Measurements from ENCODE around the gene MED27. TPM values are rescaled to one million over a fixed set of nuclear protein-coding genes. Genes with fewer than 3 reads are reported as not detected.
A peak's percentile ranks its signal among the peaks of the same experiment; 100 is the strongest.

Gene MED27
- total and polyA plus RNA-seq, 2 of the 4 experiments (the other 2 are of a cell fraction): 50.2 to 63.4 TPM

- H2BK5ac ChIP-seq (ENCODE audit: low read depth, low read length, poor library complexity, severe bottlenecking): no peak overlapping the region
- no peak overlapping the region for H2AK5ac ChIP-seq (ENCODE audit: low read depth, low read length)
- intact Hi-C loops (cut with micrococcal nuclease) (no loop called here), dilution Hi-C loops (cut with HindIII; ENCODE audit: low sequenced_read_pairs, unreplicated experiment) (no loop called here), in situ Hi-C loops (cut with MboI; ENCODE audit: low sequenced_read_pairs) (no loop called here)
- no peak overlapping the region for H3K14ac ChIP-seq (replicated peaks; ENCODE audit: low read depth, low read length)
- H4K8ac ChIP-seq (ENCODE audit: low read depth in 2 of 2, low read length in 2 of 2): no peak overlapping the region
- no peaks in the 10 kb centered on the region for H3K9me1 ChIP-seq (ENCODE audit: insufficient read depth, low read length)
- H4K91ac ChIP-seq (ENCODE audit: insufficient read depth, low read depth, low read length): no peak overlapping the region
- ATAC-seq (ENCODE audit: low read depth) (peak; percentile 65), DNase-seq (peak; percentile 65)
- H3K23ac ChIP-seq (ENCODE audit: low read depth, low read length): no peak overlapping the region
- no peak overlapping the region for H3K56ac ChIP-seq (ENCODE audit: extremely low read depth, insufficient read depth, low read length)
- H3K18ac ChIP-seq (ENCODE audit: low read depth, low read length): no peak overlapping the region
- H2BK20ac ChIP-seq (ENCODE audit: low read depth, low read length): no peak overlapping the region
- H3K4ac ChIP-seq (ENCODE audit: low read depth, low read length): no peak overlapping the region
- no peaks in the 10 kb centered on the region for H3K36me3 ChIP-seq (ENCODE audit: control insufficient read depth, insufficient read depth, low read length)
- H2AFZ ChIP-seq (replicated peaks; ENCODE audit: low read length, poor library complexity): peak overlapping the region; percentile 17
- TF ChIP-seq RFX5 (IDR thresholded peaks at IDR 0.05; ENCODE audit: low read depth, low read length) (no peak), SMC3 (IDR thresholded peaks at IDR 0.05; ENCODE audit: low read depth, low read length) (no peak), POLR2A (IDR thresholded peaks at IDR 0.05; ENCODE audit: low read depth, low read length) (no peak), FOS (IDR thresholded peaks at IDR 0.05; ENCODE audit: low read depth, low read length) (peak; percentile 46; the same call in 1 of the 2 replicates)
- H4K20me1 ChIP-seq (ENCODE audit: insufficient read depth, low read length): peaks cover 11% of the 10 kb centered on the region; the same call in 1 of the 2 replicates
- H2BK120ac ChIP-seq (ENCODE audit: low read depth, low read length): no peak overlapping the region
- H2BK15ac ChIP-seq (ENCODE audit: low read depth, low read length): no peak overlapping the region
- H3K27ac ChIP-seq (ENCODE audit: insufficient read depth, low read length): no peak overlapping the region
- 82% methylated on average over 13 of the region's 22 CpGs; no CpG with 5 or more reads in 1 of the 2 experiments for WGBS, 2 experiments (ENCODE audit: extremely low coverage in 2 of 2, insufficient read length in 1 of 2)
- H4K5ac ChIP-seq (ENCODE audit: low read depth, low read length): no peak overlapping the region
- H3K4me1 ChIP-seq (ENCODE audit: control insufficient read depth, insufficient read depth, low read length): no peaks in the 10 kb centered on the region
- ChIA-PET CTCF (interaction anchor here (0.8 kb wide), 2 partner anchors 14 to 297 kb away, joined by 3 read pairs; no protein-coding TSS in a partner anchor), POLR2A (ENCODE audit: unreplicated experiment) (no interaction called here)
- no TSS peak for BruUV-seq (replicated peaks)
- no peak overlapping the region for H3K9ac ChIP-seq (ENCODE audit: low read depth, low read length)
- H3K79me1 ChIP-seq (ENCODE audit: low read depth in 1 of 2, low read length in 2 of 2): no peaks in the 10 kb centered on the region
- peaks cover 52% of the 10 kb centered on the region for H3K27me3 ChIP-seq (ENCODE audit: control insufficient read depth, insufficient read depth, low read length)
- peak overlapping the region; percentile 66 for H2AK9ac ChIP-seq (replicated peaks; ENCODE audit: low read depth, low read length, poor library complexity)
- no peak overlapping the region for H3K4me2 ChIP-seq (ENCODE audit: low read depth, low read length)
- no peaks in the 10 kb centered on the region for H3K9me3 ChIP-seq (ENCODE audit: control insufficient read depth, insufficient read depth, low read length)
- H3K4me3 ChIP-seq (ENCODE audit: insufficient read depth, low read depth, low read length): no peak overlapping the region
These were observed 240.2 kb downstream of the MED27 start for GRCh38 chr9:131839281-131840084.
